GM18511 (cell line): ENCODE measurements around the gene NR6A1.

ENCODE experiments used
- ATAC-seq: cut with Tn5 transposase; IDR thresholded peaks from one replicate; pipeline ENCODE4 v1.9.1; 2021; ENCODE audit warnings: mild to moderate bottlenecking, moderate library complexity; ENCODE audit not compliant: unreplicated experiment

Gene NR6A1

GRCh38 chr9:124511426-124511840, 259.7 kb downstream of the NR6A1 start:
- ATAC-seq, result no peak

- no peak for ATAC-seq
These were observed 260.3 kb downstream of the NR6A1 start for GRCh38 chr9:124510650-124511425.

- ATAC-seq, result no peak
These were observed 263.2 kb downstream of the NR6A1 start for GRCh38 chr9:124507880-124508423.

- ATAC-seq, result no peak
These were observed 263.9 kb downstream of the NR6A1 start, which contains the start of gene NR5A1 for GRCh38 chr9:124506931-124507879. NR5A1 (minus strand) TSS chr9:124507399; CDS start chr9:124503395, 4,004 bp downstream.

GRCh38 chr9:124506433-124506832, 264.7 kb downstream of the NR6A1 start:
- ATAC-seq, result no peak

- ATAC-seq, result no peak
These were observed 265.2 kb downstream of the NR6A1 start for GRCh38 chr9:124505901-124506346.

- no peak for ATAC-seq
These were observed 265.9 kb downstream of the NR6A1 start for GRCh38 chr9:124505006-124505900.

GRCh38 chr9:124504530-124505005, 266.5 kb downstream of the NR6A1 start:
- ATAC-seq, result no peak

- no peak for ATAC-seq
These were observed 267.2 kb downstream of the NR6A1 start for GRCh38 chr9:124503713-124504529.

DNA sequence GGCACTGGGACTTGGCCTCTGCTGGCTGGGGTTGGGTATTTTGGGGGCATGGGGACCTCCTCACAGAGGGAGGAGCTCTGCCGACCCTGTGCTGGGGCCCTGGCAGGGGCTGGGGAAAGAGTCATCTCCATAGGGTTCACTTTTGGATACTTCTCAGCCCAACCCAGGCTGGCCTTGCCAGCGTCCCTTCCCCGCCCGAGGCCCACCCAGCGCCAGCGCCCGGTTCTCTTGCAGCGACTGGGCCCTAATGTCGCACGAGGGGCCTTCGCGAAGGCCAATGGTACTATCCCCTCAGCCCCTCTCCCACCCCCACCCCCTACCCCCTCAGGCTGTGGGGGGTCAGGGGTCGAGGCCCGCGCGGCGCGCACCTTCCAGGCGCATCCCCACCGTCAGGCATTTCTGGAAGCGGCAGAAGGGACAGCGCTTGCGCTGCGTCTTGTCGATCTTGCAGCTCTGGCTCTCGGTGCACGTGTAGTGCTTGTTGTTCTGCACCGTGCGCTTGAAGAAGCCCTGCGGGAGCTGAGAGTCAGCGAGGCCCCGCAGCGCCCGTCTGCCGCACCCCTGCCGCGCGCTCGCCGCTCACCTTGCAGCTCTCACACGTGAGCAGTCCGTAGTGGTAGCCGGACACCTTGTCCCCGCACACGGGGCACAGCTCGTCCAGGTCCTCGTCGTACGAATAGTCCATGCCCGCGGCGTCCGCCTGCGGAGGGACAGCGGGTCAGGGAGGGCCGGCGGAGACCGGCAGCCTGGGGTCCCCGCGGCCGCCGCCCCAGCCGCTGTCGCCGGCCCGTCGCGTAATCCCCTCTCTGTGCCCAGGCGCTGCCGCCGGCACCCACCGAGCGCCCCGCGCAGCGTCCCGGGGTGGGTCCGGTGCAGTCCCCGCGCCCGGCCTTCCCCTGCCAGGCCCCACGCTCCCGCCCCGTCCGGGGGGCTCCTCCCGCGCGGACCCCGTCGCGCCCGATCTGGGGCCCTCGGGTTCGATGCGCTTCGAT, 268.1 kb downstream of the NR6A1 start:
- no peak for ATAC-seq

GRCh38 chr9:124501771-124502320, 269.3 kb downstream of the NR6A1 start:
- no peak for ATAC-seq

GRCh38 chr9:124500796-124501611, 270.1 kb downstream of the NR6A1 start:
- ATAC-seq, result no peak

DNA sequence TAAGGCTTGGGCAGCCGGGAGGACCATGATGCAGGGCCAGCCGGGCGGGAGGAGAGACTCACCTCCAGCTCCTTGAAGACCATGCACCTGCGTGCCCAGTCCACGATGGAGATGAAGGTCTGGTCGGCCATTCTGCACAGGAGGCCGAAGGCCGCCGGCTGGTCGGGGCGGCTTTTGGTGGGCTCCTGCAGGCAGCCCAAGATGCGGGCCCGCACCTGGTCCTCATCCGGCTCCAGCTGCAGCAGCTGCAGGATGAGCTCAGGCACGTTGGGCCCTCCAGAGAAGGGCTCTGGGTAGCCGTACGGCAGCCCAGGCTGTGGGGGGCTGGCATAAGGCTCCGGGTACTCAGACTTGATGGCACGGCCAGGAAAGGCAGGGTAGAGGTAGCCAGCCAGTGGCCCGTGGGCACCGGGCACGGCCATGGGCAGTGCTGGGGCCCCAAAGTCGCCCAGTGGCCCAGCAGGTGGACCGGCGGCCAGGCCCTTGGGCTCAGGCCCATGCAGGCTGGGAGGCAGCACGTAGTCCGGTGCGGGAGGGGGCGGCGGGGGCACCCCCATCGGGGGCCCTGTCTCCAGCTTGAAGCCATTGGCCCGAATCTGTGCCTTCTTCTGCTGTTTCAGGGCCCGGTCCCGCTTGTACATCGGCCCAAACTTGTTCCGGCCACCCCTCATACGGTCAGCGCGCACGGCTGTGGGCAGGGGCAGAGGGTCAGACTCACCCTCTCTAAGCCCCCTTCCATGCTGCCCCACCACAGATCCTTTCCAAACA, 270.9 kb downstream of the NR6A1 start:
- ATAC-seq, result no peak

- ATAC-seq, result no peak
These were observed 271.9 kb downstream of the NR6A1 start for GRCh38 chr9:124499216-124499615.

DNA sequence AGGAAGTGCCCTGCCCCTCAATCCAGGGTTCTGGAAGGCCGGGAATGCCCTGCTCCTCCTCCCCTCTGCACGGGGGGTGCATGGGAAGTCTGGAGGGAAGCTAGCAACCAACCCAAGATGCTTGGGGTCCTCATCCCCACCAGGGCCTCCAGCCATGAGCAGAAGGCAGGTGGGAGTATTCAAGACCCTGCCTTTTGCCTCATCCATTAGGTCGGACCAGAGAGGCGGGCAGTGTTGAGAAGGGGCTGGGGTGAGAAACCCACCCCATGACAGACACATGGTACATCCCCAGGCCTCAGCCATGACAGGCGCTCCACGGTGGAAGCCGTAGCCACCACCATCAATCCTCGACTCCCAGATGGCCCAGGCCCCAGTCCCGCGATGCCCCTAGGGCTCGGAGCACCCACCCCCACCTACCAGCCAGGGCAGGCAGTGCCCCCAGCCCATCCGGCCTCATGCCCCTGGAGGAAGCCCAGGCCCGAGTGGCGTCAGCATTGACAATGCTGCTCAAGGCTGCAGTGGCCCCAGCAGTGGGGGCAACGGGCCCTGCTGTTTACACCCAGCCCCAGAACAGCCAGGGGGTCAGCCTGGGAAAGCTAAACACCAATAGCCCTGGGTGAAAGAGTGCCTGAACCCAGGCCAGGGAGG, 272.5 kb downstream of the NR6A1 start:
- no peak for ATAC-seq

GRCh38 chr9:124498040-124498439, 273.1 kb downstream of the NR6A1 start:
- ATAC-seq, result no peak
